Anterior cingulate cortex (tissue), 58 donors: ENCODE results near the gene ATG16L2.

Source experiments
- DNase-seq, 58 donors: peaks; one replicate each; lab custom pipeline; 2025; lab: John Stamatoyannopoulos, UW

The ATG16L2 gene

GRCh38 chr11:72814286-72815109, at the start of gene ATG16L2:
Gene ATG16L2 (plus strand): TSS chr11:72814411. CDS start chr11:72814446, 35 bp downstream.
- DNase-seq = peak in 52 of 58 donors; percentile 25 to 97 (median 89)

- DNase-seq = no peak
Measured at GRCh38 chr11:72764503-72764902, 49.7 kb upstream of the ATG16L2 start.

- no peak for DNase-seq
Measured at GRCh38 chr11:72766152-72766902, 47.9 kb upstream of the ATG16L2 start.

GRCh38 chr11:72767203-72768062, 46.8 kb upstream of the ATG16L2 start:
- no peak for DNase-seq

- DNase-seq = no peak
Measured at GRCh38 chr11:72768581-72768980, 45.6 kb upstream of the ATG16L2 start.

- DNase-seq = no peak
Measured at GRCh38 chr11:72769680-72770079, 44.5 kb upstream of the ATG16L2 start.

- no peak for DNase-seq
Measured at GRCh38 chr11:72770799-72771198, 43.4 kb upstream of the ATG16L2 start.

- no peak for DNase-seq
Measured at GRCh38 chr11:72771507-72771906, 42.7 kb upstream of the ATG16L2 start.

- DNase-seq = no peak
Measured at GRCh38 chr11:72772059-72772458, 42.2 kb upstream of the ATG16L2 start.

GRCh38 chr11:72773291-72773690, 40.9 kb upstream of the ATG16L2 start:
- peak in 39 of 58 donors; percentile 10 to 75 (median 45) for DNase-seq

- DNase-seq = no peak
Measured at GRCh38 chr11:72773696-72774095, 40.5 kb upstream of the ATG16L2 start.

- no peak for DNase-seq
Measured at GRCh38 chr11:72774499-72774898, 39.7 kb upstream of the ATG16L2 start.

- no peak for DNase-seq
Measured at GRCh38 chr11:72775288-72776110, 38.7 kb upstream of the ATG16L2 start.

GRCh38 chr11:72776117-72776843, 37.9 kb upstream of the ATG16L2 start:
- no peak for DNase-seq

- DNase-seq = peak in 42 of 58 donors; percentile 7 to 84 (median 60)
Measured at GRCh38 chr11:72776844-72777754, 37.1 kb upstream of the ATG16L2 start.

- peak in 5 of 58 donors; percentile 24 to 47 (median 27) for DNase-seq
Measured at GRCh38 chr11:72777755-72778278, 36.4 kb upstream of the ATG16L2 start.
